T-helper 1 cell treated with Interleukin-12 subunit alpha and Interleukin-12 subunit beta and Interleukin-4 antibody, amounts not matched to agents 30 ng/mL and 1 ng/mL, for 36 hours (primary cell): ENCODE results near the gene ISG20. TPM values are rescaled to one million over a fixed set of nuclear protein-coding genes. Genes with fewer than 3 reads are reported as not detected.
"Not testable (repeated sequence)": the region's sequence is repeated elsewhere in the genome, so short reads cannot be mapped to it uniquely, and the experiment has no call there.

Experiments
- intact Hi-C: fragments of 100-400 bp; cut with micrococcal nuclease; formaldehyde crosslinking; loops from one replicate; pipeline ENCODE4 v1.15.1; 2024
- total RNA-seq: library from RNA; stranded (reverse); gene quantifications from 2 replicates; pipeline ENCODE4 v1.2.3, GENCODE V29; 2022

ISG20 gene
- total RNA-seq, 1 donor from 2014 or later: 122 TPM

GRCh38 chr15:88634449-88634848 is 4.4 kb upstream of the ISG20 start:
- intact Hi-C loops: no loop called here

- intact Hi-C loops: loop anchor here (1.0 kb wide), 1 partner anchor 8 kb away; no protein-coding TSS in a partner anchor
These were observed 3.5 kb upstream of the ISG20 start for GRCh38 chr15:88635318-88635717.

- intact Hi-C loops: no loop called here
These were observed 2.8 kb upstream of the ISG20 start for GRCh38 chr15:88636050-88636449.

DNA sequence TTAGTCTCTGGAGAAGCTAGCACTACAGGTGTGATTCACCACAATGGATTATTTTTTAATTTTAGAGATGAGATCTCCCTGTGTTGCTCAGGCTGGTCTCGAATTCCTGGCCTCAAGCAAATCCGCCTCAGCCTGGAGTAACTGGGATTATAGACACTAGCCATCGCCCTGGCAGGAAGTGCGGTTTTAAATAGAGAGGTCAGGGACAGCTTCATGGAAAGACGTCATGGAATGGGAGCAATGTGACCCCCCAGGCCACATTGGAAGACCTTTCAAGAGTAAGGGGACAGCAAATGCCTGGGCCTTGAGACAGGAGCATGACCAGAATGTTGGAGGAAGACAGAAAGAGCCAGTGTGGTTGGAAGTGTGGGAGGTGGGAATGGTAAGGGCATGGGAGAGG is 2.2 kb upstream of the ISG20 start:
- intact Hi-C loops: no loop called here

- intact Hi-C loops: no loop called here
These were observed 1.4 kb upstream of the ISG20 start for GRCh38 chr15:88637436-88637835.

- intact Hi-C loops: loop anchor here (1.0 kb wide), 4 partner anchors 11 to 171 kb away; partner anchors contain the start of genes DET1, MRPL46 and MRPS11
These were observed 783 bp upstream of the ISG20 start for GRCh38 chr15:88637841-88638625.

DNA sequence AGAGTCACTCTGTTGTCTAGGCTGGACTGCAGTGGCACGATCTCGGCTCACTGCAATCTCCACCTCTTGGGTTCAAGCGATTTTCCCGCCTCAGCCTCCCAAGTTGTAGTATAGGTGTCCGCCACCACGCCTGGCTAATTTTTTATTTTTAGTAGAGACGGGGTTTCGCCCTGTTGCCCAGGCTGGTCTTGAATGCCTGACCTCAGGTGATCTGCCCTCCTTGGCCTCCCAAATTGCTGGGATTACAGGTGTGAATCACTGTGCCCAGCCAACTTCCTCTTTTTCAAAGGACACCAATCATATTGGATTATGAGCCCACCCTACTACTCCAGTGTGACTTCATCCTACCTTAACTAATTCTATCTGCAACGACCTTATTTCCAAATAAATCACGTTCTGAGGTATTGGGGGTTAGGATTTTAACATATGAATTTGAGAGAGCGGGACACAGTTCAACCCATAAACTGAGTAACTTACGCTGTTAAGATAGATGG is 3.2 kb downstream of the ISG20 start:
- intact Hi-C loops: no loop called here

- intact Hi-C loops: not testable (repeated sequence)
These were observed 3.7 kb downstream of the ISG20 start for GRCh38 chr15:88642514-88642913.

- intact Hi-C loops: no loop called here
These were observed 5.9 kb downstream of the ISG20 start for GRCh38 chr15:88644741-88645140.

GRCh38 chr15:88645171-88646087 is 6.6 kb downstream of the ISG20 start:
- intact Hi-C loops: no loop called here

DNA sequence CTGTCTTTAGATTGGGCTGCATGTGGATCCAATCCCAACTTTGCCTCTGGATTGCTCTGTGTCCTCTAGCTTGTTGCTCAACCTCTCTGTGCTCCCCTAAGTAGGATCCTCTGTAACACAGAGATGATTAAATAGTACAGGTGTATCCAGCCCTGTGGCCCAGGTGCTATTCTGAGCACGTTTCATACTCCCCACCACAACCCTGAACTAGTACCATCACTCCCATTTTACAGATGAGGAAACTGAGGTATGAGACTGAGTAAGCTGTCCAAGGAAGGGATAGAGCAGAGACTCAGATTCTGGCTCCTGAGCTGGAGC is 7.2 kb downstream of the ISG20 start:
- intact Hi-C loops: no loop called here

- intact Hi-C loops: no loop called here
These were observed 8.1 kb downstream of the ISG20 start for GRCh38 chr15:88646951-88647350.

DNA sequence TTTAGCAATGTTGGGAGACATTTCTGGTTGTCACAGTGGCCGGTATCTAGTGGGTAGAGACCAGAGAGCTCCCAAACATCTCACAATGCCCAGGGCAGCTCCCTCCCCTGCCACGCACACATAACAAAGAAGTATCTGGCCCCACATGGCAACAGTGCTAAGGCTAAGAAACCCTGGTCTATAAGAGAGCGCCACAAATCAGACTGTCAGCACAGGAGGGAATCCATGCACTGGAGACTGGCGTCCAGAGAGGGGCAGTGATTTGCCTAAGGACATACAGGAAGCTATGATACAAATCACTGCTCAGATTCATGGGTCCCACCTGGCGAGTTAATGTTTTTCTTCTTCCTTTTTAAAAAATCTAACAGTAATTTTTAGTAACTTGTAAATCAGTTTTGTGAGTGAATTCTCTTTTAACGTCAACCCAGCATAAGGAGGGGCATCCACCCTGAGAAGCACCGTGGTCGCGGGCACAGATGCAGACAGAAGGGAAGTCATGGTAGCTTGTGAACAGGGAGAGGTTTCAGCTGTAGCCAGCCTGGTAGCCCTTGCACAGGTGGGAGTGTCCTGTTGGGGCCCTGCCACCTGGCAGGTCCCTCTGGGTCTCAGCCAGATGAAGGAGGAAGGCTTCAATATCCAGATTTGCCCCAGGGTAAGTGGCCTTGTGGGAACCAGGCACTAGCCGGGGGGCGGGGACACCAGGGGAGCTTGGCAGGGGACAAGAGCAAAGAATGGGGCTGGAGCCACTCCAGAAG is 8.7 kb downstream of the ISG20 start:
- intact Hi-C loops: no loop called here

DNA sequence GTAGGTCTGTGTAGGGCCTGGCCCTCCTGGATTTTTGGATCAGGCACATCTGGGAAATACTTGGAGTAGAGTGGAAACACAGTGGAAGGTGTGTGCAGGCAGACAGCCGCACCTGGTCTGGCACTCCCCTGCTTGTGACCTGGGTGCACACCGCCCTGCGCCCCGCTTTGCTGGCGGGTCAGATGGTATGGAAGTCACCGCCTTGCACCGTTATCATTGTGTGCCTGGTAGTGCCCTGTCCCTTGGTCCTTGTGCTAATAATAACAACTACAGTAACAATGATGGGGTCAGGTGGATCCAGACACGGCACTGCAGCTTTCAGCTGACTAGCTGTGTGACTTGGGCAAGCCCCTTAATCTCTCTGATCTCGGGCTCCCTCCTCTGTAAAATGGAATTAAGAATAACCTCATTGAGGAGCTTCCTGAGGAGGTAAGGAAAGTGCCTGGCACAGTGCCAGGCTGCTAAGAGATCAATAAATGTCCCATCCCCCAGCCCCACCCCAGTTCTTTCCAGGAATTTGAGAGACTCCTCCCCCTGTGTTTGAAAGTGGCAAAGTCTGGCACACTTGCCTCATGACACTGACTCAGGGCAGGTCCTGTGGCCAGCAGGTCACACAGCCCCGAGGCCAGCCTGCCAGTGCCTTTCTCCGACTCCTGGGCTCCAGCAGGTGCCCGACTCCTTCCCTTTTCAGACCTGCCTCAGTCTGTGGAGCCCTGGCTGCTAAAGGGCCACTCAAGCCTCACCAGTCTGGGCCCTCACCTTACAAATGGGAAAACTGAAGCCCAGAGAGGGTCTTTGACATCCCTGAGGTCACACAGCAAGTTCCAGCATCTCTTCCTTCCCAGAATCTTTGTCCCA is 9.8 kb downstream of the ISG20 start:
- intact Hi-C loops: loop anchor here (1.0 kb wide), 2 partner anchors 10 to 24 kb away; no protein-coding TSS in a partner anchor

- intact Hi-C loops: loop anchor here (1.0 kb wide), 2 partner anchors 11 to 25 kb away; no protein-coding TSS in a partner anchor
These were observed 10.5 kb downstream of the ISG20 start for GRCh38 chr15:88649286-88649733.

DNA sequence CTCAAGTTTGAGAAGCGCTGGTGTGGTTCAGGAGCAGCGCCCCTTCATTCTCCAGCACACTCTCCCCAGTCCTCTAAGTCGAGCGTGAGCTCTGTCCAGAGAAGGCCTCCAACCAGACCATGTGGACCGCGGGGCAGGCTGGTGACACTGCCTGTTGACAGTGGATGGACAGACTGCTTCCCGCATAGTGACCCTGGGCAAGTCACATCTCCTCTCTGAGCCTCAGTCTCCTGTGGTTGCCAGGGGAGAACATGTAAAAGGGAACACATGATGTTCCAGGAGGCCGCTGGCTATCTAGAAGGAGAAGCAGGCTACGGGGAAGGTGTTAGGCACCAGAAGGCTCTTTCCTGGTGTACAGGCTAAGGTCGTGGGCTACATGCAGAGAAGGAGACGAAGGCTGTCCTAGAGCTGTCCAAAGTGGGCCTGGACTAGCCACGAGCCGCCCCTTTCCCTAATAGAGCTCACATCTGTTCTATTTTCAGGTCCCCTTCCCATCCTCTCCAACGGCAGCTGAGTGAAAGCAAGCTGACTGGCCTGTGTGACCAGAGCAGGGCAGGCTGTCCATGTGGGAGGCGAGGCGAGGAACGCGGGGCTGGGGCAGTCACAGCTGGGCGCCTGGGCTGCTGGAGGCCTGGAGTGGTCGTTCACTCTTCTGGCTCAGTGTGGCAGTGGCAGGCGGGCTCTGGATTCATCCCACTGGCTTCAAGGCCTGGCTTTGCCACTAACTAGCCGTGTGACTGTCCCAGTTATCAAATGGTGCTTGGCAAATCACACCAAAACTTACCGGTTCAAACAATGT is 11.1 kb downstream of the ISG20 start:
- intact Hi-C loops: loop anchor here (1.0 kb wide), 2 partner anchors 12 to 26 kb away; no protein-coding TSS in a partner anchor

- intact Hi-C loops: no loop called here
These were observed 11.7 kb downstream of the ISG20 start for GRCh38 chr15:88650556-88650955.

- intact Hi-C loops: no loop called here
These were observed 12.4 kb downstream of the ISG20 start for GRCh38 chr15:88651136-88651732.

- intact Hi-C loops: no loop called here
These were observed 13.2 kb downstream of the ISG20 start for GRCh38 chr15:88651971-88652370.
